Raji (cell line): ENCODE measurements around the gene BCOR.

ENCODE experiments used
- POLR2A ChIP-seq: IDR thresholded peaks from 2 replicates; pipeline ENCODE4 v1.6.1; 2011; ENCODE audit warnings: low read depth, low read length, control low read depth; ENCODE audit not compliant: insufficient read depth

The BCOR gene

DNA sequence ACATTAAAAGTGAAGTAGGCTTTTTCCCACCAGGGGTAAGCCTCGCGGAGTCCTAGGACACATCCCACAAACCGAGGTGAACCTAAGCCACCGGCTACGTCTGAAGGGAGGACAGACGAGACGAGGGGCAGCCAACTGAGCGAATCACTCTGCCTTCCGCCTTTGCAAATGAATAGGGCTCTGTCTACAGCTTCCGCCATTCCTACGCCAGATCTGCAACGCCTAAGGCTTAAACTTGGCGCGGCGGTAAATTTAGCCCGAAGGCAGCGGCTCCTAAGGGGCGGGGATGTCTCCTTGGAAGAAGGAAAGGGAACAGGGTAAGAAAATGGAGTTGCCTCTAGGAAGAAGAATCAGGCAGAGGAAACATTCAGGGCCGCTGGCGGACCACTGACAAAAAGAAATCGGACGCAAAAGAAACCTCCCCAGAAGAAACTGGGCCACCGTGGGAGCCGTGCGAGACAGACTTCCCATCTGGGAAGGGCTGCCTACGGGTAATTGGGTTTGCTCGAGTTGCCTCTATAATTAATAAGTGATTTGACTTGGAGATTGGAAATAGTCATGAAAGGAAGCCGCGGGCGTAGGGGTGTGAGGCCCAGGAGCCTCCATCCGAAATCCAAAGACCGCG is 90.5 kb downstream of the BCOR start:
- no peak for TF ChIP-seq POLR2A

DNA sequence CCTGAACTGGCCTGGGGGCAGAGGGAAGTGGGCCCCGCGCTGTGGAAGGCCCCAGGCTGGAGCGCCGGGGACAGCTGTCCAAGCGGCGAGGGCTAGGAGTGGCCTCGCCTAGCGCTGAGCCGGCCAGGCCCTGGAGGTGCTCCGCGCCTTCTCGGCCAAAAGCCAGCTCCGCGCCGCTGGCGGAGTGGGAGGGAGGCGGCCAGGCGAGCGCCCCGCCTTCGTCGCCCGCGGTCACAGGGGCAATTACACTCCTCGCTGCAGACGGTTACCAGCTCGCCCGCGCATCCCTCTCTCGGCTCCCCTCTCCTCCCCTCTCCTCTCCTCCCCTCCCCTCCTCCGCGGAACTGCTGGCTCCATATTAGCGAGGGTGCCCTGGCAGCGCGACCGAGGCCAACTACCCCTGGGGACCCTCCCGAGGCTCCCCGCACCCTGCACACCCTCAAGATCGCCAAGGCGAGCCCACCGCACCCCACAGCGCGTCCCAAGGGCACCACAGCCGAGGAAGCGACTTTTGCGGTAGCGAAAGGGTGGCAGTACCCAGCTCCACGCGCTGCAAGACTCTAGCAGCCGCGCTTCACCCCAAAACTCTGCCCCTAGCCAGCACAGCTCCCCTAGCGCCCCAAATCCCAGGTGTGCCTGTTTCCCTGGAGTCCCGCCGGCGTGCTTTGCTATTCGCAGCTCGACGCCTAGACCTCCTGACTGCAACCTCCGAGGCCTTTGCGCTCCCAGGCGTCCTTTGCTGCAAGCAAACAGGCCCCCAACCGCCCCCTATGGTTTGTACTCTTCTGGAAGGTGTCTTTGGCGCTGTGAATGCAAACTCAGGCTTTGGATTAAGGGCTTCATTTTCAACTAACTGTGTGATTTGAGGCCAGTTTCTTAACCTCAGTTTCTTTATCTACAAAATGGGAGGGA is 91.4 kb downstream of the BCOR start:
- TF ChIP-seq POLR2A: no peak

DNA sequence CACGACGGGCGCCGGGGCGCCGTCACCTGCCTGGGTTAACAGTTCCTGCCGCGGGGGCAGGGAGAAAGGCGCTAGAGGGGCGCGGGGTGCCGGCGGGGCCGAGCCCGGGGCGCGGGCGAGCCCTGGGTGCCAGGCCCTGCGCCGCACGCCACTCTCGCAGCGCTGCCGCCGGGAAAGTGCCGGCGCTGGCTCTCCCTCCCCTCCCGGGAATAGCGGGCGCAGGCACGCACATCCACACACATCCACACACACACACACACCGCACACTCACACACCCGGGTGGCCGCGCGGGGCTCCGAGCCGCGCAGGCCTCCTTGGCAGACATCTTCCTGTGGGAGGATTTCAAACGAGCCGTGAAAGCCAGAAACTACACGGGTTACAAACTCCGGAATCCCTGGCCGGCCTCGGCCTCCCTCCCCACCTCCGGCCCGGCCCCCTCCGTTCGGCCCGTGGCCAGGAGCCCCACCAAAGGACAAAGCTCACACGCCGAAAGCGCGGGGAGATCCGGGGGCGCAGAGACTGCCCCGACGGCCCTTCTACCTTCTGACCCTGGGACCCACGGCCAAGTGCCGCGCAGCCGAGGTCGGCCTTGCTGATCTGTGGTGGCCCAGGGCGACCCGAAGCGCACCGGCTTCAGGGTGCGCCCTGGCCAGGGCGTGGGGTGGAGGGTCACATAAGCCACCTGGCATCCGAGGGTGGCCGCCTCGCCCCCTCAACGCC is 92.3 kb downstream of the BCOR start:
- no peak for TF ChIP-seq POLR2A

DNA sequence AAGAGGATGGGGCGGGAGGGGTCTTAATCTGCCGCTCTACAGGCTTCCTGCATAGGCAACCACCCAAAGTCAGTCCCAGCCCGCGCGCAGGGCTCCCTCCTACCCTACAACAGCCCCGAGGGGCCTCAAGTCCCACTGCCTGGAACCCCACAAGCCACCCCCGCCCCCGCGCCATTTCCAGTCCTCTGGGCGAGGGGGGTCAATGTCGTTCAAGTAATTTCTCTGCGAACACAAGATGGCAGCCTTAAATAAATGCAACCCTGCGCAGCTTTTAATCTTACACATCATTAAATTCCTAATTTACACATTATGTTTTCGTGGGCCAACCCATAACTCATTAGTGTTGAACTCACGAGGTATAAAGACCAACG is 92.9 kb downstream of the BCOR start:
- TF ChIP-seq POLR2A: no peak

DNA sequence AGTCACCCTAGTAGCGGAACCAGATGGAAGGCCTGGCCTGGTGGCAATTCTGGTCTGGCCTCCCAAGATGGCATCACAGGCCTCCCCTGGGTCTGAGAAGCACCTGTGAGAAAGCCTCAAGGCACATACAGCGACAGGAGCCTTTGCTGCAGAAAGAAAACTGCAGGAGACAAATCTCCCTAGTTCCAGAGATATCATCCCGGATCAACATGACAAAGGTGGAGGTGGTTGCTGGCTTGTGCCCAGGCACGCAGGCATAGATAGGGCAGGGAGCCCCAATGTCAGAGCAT is 93.6 kb downstream of the BCOR start:
- no peak for TF ChIP-seq POLR2A

DNA sequence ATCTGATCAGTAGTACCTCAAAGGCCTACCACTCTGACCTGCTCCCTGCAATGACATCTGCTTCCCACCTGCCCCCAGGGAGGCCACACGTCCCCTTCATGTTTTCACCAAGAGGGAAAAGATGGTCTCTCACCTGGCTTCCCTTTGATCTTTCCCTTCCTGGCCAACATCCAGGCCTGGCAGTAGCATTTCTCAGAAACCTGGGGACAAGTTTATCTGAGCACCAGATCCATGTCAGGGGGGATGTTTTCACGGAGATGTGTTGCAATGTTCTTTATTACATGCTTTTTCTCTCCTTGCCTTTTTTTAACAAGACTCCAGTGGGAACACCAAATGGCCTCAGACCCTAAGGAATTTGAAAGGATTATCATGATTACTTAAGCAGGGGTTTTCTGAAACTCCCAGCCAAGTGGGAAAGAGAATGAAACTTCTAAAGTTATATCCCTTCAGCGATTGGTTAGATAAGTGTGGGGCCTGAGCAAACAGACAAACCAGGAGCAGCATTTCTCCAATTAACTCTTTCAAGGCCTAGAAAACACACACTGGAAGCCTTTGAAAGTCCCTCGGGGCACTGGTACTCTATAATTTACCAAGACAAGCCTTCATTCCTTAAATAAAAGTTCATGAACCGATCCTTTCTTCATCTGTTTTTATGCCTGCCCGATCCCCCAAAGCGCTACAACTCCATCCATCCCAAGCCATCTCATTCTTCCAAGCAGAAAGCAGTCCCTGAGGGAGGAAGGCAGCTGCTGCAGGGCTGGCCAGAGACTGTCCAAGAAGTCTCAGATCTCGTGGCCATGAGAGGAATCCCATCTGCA is 94.1 kb downstream of the BCOR start:
- no peak for TF ChIP-seq POLR2A

DNA sequence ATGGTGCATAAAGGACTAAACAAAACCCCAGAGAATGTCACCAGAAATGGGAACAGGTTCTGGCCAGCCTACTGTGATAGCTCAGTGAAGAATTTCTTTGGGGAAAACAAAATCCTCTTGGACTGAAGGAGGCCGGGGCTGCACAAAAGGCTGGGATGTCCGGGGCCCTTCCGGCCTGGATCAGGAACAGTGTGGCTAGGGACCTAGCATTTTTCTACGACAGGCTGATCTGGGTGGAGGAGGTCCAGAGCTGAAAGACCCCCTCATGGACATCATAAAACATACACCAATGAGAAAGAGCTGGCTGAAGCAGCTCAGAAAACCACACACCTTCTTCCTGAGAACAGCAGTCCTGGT is 94.7 kb downstream of the BCOR start:
- no peak for TF ChIP-seq POLR2A
